ENCODE data around the gene AURKAIP1.
"Not testable (repeated sequence)": the region's sequence is repeated elsewhere in the genome, so short reads cannot be mapped to it uniquely, and the experiment has no call there.

The AURKAIP1 gene

GRCh38 chr1:1415751-1416150 is 40.7 kb upstream of the AURKAIP1 start:
- Histone ChIP-seq H3K36me3 (no peaks in the 10 kb centered on the region), H3K27ac (no peak overlapping the region), H3K4me3 (ENCODE audit: low read depth, low read length) (no peak overlapping the region), H3K9me3 (ENCODE audit: severe bottlenecking) (peaks cover 3% of the 10 kb centered on the region), H3K27me3 (ENCODE audit: insufficient read depth, low read depth, severe bottlenecking) (no peaks in the 10 kb centered on the region)
- TF ChIP-seq CTCF (IDR thresholded peaks at IDR 0.05; ENCODE audit: low read depth, low read length) = no peak
- no peak for DNase-seq

GRCh38 chr1:1412311-1412902 is 37.4 kb upstream of the AURKAIP1 start:
- H3K4me3 ChIP-seq (ENCODE audit: low read depth, low read length); DNase-seq; H3K9me3 ChIP-seq (ENCODE audit: severe bottlenecking); H3K27ac ChIP-seq; H3K27me3 ChIP-seq (ENCODE audit: insufficient read depth, low read depth, severe bottlenecking); H3K36me3 ChIP-seq: not testable (repeated sequence)

DNA sequence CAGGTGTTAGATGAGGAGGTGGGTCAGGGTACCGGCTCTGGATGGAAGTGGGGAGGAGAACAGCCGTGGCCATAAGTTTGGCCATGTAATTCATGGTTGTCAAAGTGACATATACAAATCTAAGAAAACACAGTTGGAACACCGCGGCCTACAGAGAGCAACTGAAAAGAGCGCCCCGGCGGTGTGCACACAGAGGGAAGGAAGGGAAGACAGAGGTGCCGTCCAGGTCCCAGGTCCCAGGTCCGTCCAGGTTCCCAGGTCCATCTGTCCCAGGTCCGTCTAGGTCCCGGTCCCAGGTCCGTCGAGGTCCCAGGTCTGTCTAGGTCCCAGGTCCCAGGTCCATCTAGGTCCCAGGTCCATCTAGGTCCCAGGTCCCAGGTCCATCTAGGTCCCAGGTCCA is 36.6 kb upstream of the AURKAIP1 start:
- TF ChIP-seq CTCF (IDR thresholded peaks at IDR 0.05; ENCODE audit: low read depth, low read length) = no peak
- Histone ChIP-seq H3K9me3 (ENCODE audit: severe bottlenecking) (peaks cover 3% of the 10 kb centered on the region), H3K27ac (no peak overlapping the region), H3K27me3 (ENCODE audit: insufficient read depth, low read depth, severe bottlenecking) (no peaks in the 10 kb centered on the region), H3K4me3 (ENCODE audit: low read depth, low read length) (no peak overlapping the region), H3K36me3 (peaks cover 6% of the 10 kb centered on the region)
- DNase-seq = no peak

- Histone ChIP-seq H3K27ac (peak overlapping the region; percentile 52), H3K36me3 (peaks cover 17% of the 10 kb centered on the region)
- not testable (repeated sequence) for H3K4me3 ChIP-seq (ENCODE audit: low read depth, low read length); H3K27me3 ChIP-seq (ENCODE audit: insufficient read depth, low read depth, severe bottlenecking); DNase-seq; H3K9me3 ChIP-seq (ENCODE audit: severe bottlenecking)
These were observed 35.2 kb upstream of the AURKAIP1 start for GRCh38 chr1:1410238-1410637.

DNA sequence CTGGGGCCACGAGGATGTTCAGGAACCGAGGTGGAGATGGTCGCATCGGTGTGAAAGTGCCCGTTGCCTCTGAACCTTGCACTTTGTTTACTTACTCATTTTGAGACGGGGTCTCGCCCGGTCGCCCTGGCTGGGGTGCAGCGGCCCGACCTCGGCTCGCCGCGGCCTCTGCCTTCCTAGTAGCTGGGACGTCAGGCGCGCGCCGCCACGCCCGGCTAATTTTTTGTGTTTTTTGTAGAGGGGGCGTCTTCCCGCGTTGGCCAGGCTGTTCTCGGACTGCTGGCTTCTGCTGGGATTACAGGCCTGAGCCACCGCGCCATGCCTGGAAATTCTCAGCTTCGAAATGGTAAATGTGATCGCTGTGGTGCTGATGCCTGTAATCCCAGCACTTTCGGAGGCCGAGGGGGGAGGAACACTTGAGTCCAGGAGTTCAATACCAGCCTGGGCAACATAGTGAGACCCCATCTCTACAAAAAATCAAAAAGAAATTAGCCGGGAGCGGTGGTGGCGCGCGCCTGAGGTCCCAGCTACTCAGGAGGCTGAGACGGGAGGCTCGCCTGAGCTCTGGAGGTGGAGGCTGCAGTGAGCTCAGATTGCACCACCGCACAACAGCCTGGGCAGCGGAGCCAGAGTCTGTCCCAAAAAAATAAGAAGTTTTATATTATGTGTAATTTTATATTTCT is 32.8 kb upstream of the AURKAIP1 start:
- TF ChIP-seq CTCF (IDR thresholded peaks at IDR 0.05; ENCODE audit: low read depth, low read length) = no peak
- H3K9me3 ChIP-seq (ENCODE audit: severe bottlenecking) = no peaks in the 10 kb centered on the region
- H3K27ac ChIP-seq = peak overlapping the region; percentile 94
- peak; percentile 46 for DNase-seq
- H3K27me3 ChIP-seq (ENCODE audit: insufficient read depth, low read depth, severe bottlenecking) = no peaks in the 10 kb centered on the region
- peaks cover 38% of the 10 kb centered on the region for H3K36me3 ChIP-seq
- H3K4me3 ChIP-seq (ENCODE audit: low read depth, low read length) = peak overlapping the region; percentile 89

DNA sequence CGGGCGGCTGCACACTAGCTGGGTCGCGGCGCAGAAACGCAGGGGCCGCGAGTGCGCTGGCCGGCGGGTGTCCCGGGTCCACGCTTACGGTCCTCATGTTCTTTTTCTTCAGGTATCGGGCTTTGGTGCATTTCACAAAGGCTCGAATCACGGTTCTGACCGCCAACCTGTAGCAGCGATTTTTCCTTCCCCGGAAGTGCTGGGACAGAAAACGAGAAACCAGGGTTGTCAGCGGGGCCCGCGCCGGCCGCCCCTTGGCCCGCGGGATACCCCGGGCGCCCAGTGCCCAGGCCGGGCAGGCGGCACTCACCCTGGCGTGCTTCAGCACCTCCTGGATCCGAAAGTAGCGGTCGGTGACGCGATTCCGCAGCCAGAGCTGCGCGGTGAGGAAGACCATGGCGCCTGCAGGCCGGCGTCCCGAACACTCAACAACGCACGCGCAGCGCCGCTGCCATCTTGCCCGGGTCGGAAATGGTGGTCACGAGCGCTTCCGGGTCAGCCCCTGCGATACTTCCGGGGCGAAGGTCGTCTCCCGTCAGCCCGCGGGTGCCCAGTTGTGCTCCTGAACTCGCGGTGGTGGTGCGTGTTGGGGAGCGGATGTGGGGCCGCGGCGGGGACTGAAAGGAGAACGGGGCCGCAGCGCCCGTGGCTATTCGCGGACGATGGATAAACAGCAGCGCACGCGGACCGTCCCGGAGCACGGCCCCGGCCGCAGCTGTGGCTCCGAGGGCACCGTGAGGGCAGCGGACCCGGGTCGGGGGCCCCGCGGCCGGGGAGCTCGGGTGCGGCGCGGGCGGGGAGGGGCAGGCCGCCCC is 32.0 kb upstream of the AURKAIP1 start, which contains the start of gene MRPL20:
Gene MRPL20, minus strand, starts transcription at position 473 of the 815 bp plus-strand sequence. Its CDS starts 76 bp downstream, at position 397.
- Histone ChIP-seq H3K27ac (peak within 1 kb of the TSS; percentile 94), H3K9me3 (ENCODE audit: severe bottlenecking) (no peaks in the 10 kb centered on the region), H3K4me3 (ENCODE audit: low read depth, low read length) (peak within 1 kb of the TSS; percentile 89), H3K36me3 (peaks cover 46% of the 10 kb centered on the region), H3K27me3 (ENCODE audit: insufficient read depth, low read depth, severe bottlenecking) (no peaks in the 10 kb centered on the region)
- TF ChIP-seq CTCF (IDR thresholded peaks at IDR 0.05; ENCODE audit: low read depth, low read length) = no peak
- peak; percentile 93 for DNase-seq

Measured in WERI-Rb-1 (cell line).